ENCODE data around the gene ACER2. TPM values are rescaled to one million over a fixed set of nuclear protein-coding genes. Genes with fewer than 3 reads are reported as not detected.
"Not testable (repeated sequence)": the region's sequence is repeated elsewhere in the genome, so short reads cannot be mapped to it uniquely, and the experiment has no call there.

The ACER2 gene
- 20.5 TPM for total RNA-seq
- long read RNA-seq, partial matches to known transcripts, result 0 of 8 reads
- long read RNA-seq, other reads (novel, unspliced or antisense), result 7 of 8 reads

- peak; percentile 98 for DNase-seq (ENCODE audit: low spot score)
Measured at GRCh38 chr9:19408693-19409400, at the start of gene ACER2. Gene ACER2, plus strand, starts transcription at chr9:19409009. Its CDS starts 76 bp downstream, at chr9:19409085.

GRCh38 chr9:19369107-19369506, 39.7 kb upstream of the ACER2 start:
- DNase-seq (ENCODE audit: low spot score), result no peak

DNA sequence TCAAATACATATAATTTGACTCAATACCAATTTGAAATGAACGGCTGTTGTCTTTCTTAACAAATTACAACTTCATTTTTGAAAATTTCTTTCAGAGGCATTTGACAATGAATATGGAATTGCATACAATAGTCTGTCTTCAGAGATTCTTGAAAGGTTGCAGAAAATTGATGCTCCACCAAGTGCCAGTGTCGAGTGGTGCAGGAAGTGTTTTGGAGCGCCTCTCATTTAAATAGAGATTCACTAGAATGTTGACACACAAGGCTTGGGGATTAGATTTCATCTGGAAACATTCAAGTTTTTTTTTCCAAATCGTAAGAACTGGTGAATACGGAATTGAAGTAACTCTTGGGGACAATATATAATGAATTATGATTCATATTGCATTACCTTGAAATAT, 36.9 kb upstream of the ACER2 start:
- no peak for DNase-seq (ENCODE audit: low spot score)

DNA sequence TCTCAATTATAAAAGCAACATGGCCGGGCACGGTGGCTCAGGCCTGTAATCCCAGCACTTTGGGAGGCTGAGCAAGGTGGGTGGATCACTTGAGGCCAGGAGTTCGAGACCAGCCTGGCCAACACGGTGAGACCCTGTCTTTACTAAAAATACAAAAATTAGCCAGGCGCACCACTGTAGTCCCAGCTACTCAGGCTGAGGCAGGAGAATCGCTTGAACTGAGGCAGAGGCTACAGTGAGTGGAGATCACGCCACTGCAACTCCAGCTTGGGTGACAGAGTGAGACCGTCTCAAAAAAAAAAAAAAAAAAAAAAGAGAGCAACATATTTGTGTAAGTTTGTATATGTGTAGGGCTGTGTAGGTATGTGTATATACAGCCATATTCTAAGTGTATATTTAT, 36.2 kb upstream of the ACER2 start:
- DNase-seq (ENCODE audit: low spot score), result no peak

GRCh38 chr9:19373527-19373926, 35.3 kb upstream of the ACER2 start:
- no peak for DNase-seq (ENCODE audit: low spot score)

DNA sequence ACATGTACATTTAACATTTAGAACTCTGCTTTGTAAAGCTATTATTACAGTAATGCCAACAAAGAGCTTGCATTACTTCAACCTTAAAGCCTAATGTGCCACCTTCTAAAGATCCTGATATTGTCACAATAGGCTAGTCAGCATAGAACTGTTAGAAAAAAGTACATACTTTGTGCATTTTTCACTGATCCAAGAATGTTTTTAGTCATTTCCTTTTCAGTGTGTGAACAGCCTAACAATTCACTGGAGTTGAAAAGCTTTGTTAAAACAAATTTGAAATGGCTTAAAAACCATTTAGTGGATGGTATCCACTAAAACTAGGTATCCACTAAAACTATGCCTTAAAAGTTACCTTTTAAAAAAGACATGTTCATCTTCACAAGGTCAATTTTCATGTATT, 33.3 kb upstream of the ACER2 start:
- no peak for DNase-seq (ENCODE audit: low spot score)

GRCh38 chr9:19376931-19377330, 31.9 kb upstream of the ACER2 start:
- DNase-seq (ENCODE audit: low spot score), result no peak

DNA sequence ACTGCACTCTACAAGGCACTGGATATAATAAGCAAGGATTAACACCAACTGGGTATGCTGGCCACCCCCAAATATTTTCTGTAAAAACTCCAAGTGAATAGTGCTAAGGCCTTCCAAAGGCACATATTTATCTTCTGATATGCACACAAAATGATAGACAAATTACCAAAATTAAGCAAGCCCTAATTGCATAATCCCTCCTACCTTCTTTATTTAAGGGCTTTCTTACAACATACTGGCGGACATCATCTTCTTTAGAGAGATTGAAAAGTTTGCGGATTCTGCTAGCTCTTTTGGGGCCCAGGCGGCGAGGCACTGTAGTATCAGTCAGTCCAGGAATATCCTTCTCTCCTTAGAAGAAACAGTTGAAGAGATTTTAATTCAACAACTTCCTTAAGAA, 30.6 kb upstream of the ACER2 start:
- no peak for DNase-seq (ENCODE audit: low spot score)

- no peak for DNase-seq (ENCODE audit: low spot score)
Measured at GRCh38 chr9:19378647-19379046, 30.2 kb upstream of the ACER2 start.

DNA sequence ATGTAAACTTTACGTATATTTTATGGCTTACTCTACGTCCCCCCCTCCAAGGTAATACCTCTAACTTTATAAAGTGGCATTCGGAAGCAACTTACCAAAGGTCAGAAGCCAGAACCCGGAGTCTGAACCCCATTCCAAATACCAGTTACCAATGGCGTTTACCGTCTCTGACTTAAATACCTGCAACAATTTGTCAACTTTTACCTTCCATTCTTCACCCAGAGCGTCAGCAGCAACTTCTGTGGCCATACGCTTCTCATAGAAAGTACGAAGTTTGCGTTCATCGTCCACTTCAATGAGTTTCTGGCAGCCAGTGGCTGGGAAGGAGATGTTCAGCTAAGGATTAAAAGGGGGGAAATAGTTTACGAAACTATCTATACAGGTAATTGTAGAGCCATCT, 29.5 kb upstream of the ACER2 start:
- no peak for DNase-seq (ENCODE audit: low spot score)

DNA sequence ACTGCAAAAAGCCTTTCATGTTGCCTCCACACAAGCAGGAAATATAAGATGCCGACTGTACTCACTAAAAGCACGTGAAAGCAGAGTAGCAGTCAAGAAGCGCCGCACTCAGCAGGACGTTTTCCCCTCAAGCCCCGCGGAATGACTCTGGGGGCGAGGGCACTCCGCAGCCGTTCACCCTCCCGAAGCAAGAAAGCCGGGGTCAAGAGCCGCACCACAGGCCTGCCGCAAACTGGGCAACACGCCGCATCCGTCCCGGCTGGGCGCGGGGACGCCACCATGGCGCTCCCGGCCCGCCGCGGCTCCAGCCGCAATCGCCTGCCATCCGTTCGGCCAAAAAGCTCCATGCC, 29.1 kb upstream of the ACER2 start:
- DNase-seq (ENCODE audit: low spot score), result no peak

DNA sequence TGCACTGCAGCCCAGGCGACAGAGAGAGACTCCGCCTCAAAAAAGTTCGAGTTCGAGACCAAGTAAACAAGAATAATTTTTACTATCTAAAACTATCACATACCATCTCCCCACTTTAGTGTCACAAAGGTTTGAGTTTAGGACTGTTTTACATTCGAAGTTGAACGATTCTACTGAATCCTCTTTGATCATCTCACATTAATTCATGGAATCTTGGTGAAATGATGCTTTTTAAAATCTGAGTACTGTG, 28.1 kb upstream of the ACER2 start:
- no peak for DNase-seq (ENCODE audit: low spot score)

DNA sequence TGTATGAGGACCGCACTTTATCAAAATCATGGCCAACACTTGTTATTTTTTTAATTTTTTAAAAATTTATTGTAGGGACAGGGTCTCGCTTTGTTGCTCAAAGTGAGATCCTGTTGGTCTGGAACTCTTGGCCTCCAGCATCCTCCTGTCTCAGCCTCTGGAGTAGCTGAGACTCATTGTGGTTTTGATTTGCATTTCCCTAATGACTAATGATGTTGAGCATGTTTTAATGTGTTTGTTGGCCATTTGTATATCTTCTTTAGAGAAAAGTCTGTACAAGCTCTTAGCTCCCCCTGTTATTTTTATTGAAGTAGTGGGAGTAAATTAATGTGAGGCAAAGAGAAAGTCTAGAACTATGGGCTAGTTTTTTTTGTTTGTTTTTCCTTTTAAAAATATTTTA, 27.2 kb upstream of the ACER2 start:
- no peak for DNase-seq (ENCODE audit: low spot score)

DNA sequence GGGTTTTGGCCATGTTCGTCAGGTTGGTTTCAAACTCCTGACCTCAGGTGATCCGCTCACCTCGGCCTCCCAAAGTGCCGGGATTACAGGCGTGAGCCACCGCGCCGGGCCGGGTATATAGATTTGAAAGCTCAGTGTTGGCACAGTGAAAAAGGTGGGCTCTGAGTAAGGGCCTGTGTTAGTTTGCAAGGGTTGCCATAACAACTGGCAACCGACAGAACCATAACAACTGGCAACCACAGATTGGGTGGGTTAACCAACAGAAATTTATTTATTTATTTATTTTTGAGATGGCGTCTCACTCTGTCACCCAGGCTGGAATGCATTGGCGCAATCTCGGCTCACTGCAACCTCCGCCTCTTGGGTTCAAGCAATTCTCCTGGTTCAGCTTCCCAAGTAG, 23.6 kb upstream of the ACER2 start:
- DNase-seq (ENCODE audit: low spot score), result not testable (repeated sequence)

DNA sequence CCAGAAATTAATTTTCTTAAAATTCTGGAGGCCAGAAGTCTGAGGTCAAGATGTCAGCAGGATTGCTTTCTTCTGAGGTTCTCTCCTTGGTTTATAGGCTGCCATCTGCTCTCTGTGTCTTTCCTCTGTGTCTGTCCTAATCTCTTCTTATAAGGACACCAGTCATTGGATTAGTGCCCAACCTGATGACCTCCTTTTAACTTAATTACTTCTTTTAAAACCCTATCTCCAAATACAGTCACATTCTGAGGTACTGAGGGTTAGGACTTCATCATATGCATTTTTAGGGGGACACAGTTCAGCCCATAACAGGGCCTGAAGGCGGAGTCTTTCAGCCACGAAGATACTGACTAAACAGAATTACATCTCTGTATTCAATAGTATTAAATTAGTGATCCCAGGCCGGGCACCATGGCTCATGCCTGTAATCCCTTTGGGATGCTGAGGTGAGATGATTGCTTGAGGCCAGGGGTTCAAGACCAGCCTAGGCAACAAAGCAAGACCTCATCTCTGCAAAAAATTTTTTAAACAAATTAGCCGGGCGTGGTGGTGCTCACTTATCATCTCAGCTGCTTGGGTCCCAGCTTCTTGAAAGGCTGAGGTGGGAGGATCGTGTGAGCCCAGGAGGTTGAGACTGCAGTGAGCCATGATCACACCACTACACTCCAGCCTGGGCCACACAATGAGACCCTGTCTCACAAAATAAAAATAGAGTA, 22.9 kb upstream of the ACER2 start:
- no peak for DNase-seq (ENCODE audit: low spot score)

GRCh38 chr9:19386502-19387044, 22.2 kb upstream of the ACER2 start:
- no peak for DNase-seq (ENCODE audit: low spot score)

DNA sequence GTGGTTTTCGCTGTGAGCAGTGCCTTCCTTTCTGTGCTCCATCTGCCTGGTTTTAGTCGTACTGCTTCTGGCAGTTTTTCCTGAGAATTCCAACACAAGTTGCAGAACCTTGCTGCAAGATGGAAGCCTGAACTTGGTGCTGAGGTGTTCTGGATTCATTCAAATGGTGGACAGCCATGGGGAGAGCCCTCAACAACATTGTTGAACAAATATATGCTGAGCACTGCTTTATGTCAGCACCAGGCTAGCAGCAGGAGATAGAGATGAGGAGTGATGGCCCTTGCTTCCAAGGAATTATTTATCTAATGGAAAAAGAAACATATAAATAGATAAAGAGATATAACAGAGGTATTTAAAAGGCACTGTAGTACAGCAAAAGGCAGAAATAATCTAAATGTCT, 21.5 kb upstream of the ACER2 start:
- DNase-seq (ENCODE audit: low spot score), result no peak

DNA sequence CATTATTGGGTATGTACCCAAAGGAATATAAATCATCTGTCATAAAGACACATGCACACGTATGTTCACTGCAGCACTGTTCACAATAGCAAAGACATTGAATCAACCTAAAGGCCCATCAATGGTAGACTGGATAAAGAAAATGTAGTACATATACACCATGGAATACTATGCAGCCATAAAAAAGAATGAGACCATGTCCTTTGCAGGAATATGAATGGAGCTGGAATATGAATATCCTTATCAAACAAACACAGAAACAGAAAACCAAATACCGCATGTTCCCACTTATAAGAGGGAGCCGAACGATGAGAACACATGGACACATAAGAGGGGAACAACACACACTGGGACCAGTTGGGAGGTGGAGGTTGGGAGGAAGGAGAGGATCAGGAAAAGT, 19.3 kb upstream of the ACER2 start:
- DNase-seq (ENCODE audit: low spot score), result not testable (repeated sequence)

DNA sequence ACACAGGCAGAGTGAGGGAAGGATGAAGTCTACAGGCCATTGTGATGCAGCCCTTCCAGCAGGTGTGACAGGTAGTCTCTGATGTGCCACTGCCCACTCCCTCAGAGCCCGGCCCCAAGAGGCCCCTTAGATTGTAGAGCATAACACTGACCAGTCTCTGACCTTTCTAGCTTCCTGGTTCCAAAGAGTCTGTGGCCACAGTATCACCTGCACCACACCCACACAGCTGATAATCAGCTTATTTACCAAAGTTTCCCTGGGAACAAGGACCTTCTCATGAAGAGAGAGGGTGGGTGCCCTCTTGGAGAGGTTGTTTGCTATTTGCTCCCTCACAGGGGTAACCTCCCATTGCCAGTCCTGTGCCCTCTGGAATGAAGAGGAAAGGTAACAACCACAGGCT, 11.0 kb upstream of the ACER2 start:
- DNase-seq (ENCODE audit: low spot score), result no peak

DNA sequence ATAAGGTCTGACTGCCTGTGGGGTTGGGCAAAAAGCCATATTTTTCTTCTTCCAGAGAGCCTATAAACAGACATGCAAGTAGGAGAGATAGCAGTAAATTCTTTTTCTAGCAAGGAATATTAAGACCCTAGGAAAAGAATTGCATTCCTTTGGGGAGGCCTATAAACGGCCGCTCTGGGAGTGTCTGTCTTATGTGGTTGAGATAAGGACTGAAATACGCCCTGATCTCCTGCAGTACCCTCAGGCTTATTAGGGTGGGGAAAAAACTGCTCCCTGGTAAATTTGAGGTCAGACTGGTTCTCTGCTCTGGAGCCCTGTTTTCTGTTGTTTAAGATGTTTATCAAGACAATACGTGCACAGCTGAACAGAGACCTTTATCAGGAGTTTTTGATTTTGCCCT, 5.6 kb upstream of the ACER2 start:
- not testable (repeated sequence) for DNase-seq (ENCODE audit: low spot score)

DNA sequence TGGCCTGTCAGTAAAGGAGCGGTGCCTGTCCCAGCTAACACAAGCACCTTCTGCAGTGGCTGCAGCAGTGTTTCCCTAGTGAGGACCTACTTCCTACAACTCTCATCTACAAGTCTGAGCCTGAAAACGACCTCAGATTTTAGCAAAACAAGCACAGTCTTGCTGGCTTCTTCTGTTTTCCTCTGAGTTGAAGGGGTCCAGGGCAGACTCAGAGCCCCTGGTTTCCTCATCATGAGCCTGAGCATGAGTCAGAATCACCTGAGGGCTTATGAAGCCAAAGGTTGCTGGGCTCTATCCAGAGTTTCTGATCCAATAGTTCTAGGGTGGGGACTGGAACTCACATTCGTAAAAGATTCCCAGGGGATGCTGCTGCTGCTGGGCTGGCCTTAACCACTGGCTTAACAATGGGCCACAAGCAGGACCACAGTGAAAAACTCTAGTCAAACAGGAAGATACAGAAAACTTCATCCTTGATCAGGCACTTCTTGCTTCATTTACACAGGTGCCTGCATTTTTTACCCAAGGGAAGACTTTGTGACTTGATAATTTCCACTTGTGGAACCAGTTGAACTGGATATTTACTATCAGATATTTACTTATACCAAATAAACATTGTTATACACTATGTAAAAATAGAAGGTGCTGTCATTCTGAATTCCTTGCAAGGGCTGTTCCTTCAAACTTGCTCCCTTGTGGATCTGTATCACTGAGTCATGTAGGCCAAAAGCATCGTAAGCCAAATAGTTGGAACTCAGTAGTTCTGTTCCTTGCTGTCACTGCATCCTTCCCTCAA, 4.3 kb upstream of the ACER2 start:
- DNase-seq (ENCODE audit: low spot score), result no peak

DNA sequence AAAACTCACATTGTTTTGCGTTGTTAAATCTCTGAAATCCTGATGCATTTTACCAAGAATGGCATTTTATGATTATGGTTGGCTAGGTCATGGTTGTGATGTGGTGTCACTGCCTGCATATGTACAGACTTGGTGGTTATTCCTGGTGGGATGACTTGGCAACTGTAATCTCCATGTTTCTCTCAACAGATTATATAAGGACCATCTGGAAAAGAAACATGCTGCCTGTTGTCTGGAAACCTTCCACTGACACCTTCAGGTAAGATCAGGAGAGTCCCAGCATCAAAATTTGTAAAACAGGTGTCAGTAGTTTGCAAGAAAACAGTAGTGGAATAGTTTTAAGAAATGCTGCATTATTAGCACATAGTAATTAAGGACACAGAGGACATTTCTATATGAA, 3.0 kb upstream of the ACER2 start:
- no peak for DNase-seq (ENCODE audit: low spot score)
